ENCODE measurements around the gene MND1. TPM values are rescaled to one million over a fixed set of nuclear protein-coding genes. Genes with fewer than 3 reads are reported as not detected.

The MND1 gene
- total RNA-seq, 2 experiments from 2014 or later, result 0.42 TPM; not detected in 1

DNA sequence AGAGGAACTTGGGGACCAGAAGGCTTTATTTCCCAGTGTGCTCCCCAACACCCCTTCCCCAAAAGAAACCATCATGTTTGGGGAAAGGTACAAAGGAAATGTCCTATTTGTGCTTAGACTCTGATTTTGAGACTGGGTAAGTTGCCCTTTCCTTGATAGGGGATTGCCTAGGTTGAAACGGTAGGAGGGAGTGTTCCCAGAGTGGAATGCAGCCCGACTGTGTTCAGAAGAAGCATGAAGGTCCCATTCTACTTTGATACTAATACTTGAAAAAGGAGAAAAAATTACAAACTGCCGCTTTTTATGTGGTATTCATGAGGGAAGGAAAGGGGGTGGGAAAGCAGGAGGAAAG is 89.2 kb downstream of the MND1 start:
- peak overlapping the region; percentile 83 for H3K4me3 Mint-ChIP-seq
- peaks cover 73% of the 10 kb centered on the region for H3K4me1 Mint-ChIP-seq (ENCODE audit: low read depth)
- H3K27me3 Mint-ChIP-seq, result no peaks in the 10 kb centered on the region
- Histone ChIP-seq H3K4me1 (ENCODE audit: insufficient read depth, low read length) (peaks cover 40% of the 10 kb centered on the region), H3K4me3 (ENCODE audit: low read length) (peak overlapping the region; percentile 54), H3K36me3 (ENCODE audit: insufficient read depth, low read length) (no peaks in the 10 kb centered on the region), H3K27ac (ENCODE audit: low read depth in 1 of 2, low read length in 2 of 2) (peak overlapping the region; percentile 25 to 59), H3K27me3 (ENCODE audit: control insufficient read depth in 1 of 2, insufficient read depth in 2 of 2, low read length in 2 of 2) (no peaks in the 10 kb centered on the region), H3K9me3 (ENCODE audit: control insufficient read depth in 1 of 2, insufficient read depth in 1 of 2, low read length in 2 of 2) (no peaks in the 10 kb centered on the region)
- POLR2A ChIA-PET, result interaction anchor here (1.1 to 7.0 kb wide), 5 partner anchors 13 to 140 kb away, joined by 3 to 90 read pairs (median 6); partner anchors contain the start of gene TMEM131L
- no peaks in the 10 kb centered on the region for H3K36me3 Mint-ChIP-seq (ENCODE audit: low read depth)
- no peak for ATAC-seq (ENCODE audit: poor library complexity)
- intact Hi-C loops (cut with DNase I, micrococcal nuclease), result loop anchor here (1.0 to 10.0 kb wide), 4 partner anchors 57 to 321 kb away; partner anchors contain the start of gene MND1 (in 2 of the 2)
- TF ChIP-seq, protein P1, sequence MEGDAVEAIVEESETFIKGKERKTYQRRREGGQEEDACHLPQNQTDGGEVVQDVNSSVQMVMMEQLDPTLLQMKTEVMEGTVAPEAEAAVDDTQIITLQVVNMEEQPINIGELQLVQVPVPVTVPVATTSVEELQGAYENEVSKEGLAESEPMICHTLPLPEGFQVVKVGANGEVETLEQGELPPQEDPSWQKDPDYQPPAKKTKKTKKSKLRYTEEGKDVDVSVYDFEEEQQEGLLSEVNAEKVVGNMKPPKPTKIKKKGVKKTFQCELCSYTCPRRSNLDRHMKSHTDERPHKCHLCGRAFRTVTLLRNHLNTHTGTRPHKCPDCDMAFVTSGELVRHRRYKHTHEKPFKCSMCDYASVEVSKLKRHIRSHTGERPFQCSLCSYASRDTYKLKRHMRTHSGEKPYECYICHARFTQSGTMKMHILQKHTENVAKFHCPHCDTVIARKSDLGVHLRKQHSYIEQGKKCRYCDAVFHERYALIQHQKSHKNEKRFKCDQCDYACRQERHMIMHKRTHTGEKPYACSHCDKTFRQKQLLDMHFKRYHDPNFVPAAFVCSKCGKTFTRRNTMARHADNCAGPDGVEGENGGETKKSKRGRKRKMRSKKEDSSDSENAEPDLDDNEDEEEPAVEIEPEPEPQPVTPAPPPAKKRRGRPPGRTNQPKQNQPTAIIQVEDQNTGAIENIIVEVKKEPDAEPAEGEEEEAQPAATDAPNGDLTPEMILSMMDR (IDR thresholded peaks at IDR 0.05), result no peak
- H3K9me3 Mint-ChIP-seq, result no peaks in the 10 kb centered on the region
- DNase-seq, result no peak
- CTCF ChIA-PET, result interaction anchor here (1.1 to 3.8 kb wide), 14 partner anchors 14 to 655 kb away, joined by 3 to 33 read pairs (median 5); partner anchors contain the start of gene TMEM131L
- H3K27ac Mint-ChIP-seq, result peak overlapping the region; percentile 91

DNA sequence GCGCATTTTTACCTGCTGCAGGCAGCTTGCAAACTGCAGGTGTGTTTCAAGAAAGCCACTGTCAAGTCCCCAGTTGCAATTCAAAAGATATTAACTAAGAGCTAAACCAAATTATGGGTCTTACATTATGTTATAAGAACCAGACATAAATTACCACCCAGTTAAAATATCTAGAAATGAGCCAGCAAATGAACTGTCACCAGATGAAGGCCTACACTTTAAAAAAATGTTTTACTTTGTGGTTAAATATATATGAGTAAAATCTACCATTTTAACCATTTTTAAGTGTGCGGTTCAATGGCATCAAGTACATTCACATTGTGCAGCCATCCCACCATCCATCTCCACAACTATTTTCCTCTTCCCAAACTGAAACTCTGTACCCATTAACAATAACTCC is 89.7 kb downstream of the MND1 start:
- ChIA-PET CTCF (interaction anchor here (1.5 to 3.8 kb wide), 4 partner anchors 33 to 139 kb away, joined by 5 to 33 read pairs (median 20); partner anchors contain the start of gene TMEM131L), POLR2A (interaction anchor here (1.1 to 7.0 kb wide), 3 partner anchors 32 to 140 kb away, joined by 3 to 90 read pairs (median 30); partner anchors contain the start of gene TMEM131L)
- peak overlapping the region; percentile 83 for H3K4me3 Mint-ChIP-seq
- Histone ChIP-seq H3K4me3 (ENCODE audit: low read length) (no peak overlapping the region), H3K27me3 (ENCODE audit: control insufficient read depth in 1 of 2, insufficient read depth in 2 of 2, low read length in 2 of 2) (no peaks in the 10 kb centered on the region), H3K36me3 (ENCODE audit: insufficient read depth, low read length) (no peaks in the 10 kb centered on the region), H3K27ac (ENCODE audit: low read depth in 1 of 2, low read length in 2 of 2) (peak overlapping the region in 1 of 2 donors; percentile 59), H3K9me3 (ENCODE audit: control insufficient read depth in 1 of 2, insufficient read depth in 1 of 2, low read length in 2 of 2) (no peaks in the 10 kb centered on the region), H3K4me1 (ENCODE audit: insufficient read depth, low read length) (peaks cover 42% of the 10 kb centered on the region)
- peaks cover 73% of the 10 kb centered on the region for H3K4me1 Mint-ChIP-seq (ENCODE audit: low read depth)
- intact Hi-C loops (cut with DNase I, micrococcal nuclease), result loop anchor here in 1 of 2 experiments (10.0 kb wide), 1 partner anchor 321 kb away; no protein-coding TSS in a partner anchor
- TF ChIP-seq, protein P1 (IDR thresholded peaks at IDR 0.05), result no peak
- DNase-seq (no peak), ATAC-seq (ENCODE audit: poor library complexity) (no peak)
- no peaks in the 10 kb centered on the region for H3K9me3 Mint-ChIP-seq
- no peaks in the 10 kb centered on the region for H3K36me3 Mint-ChIP-seq (ENCODE audit: low read depth)
- peak overlapping the region; percentile 91 for H3K27ac Mint-ChIP-seq
- H3K27me3 Mint-ChIP-seq, result no peaks in the 10 kb centered on the region

DNA sequence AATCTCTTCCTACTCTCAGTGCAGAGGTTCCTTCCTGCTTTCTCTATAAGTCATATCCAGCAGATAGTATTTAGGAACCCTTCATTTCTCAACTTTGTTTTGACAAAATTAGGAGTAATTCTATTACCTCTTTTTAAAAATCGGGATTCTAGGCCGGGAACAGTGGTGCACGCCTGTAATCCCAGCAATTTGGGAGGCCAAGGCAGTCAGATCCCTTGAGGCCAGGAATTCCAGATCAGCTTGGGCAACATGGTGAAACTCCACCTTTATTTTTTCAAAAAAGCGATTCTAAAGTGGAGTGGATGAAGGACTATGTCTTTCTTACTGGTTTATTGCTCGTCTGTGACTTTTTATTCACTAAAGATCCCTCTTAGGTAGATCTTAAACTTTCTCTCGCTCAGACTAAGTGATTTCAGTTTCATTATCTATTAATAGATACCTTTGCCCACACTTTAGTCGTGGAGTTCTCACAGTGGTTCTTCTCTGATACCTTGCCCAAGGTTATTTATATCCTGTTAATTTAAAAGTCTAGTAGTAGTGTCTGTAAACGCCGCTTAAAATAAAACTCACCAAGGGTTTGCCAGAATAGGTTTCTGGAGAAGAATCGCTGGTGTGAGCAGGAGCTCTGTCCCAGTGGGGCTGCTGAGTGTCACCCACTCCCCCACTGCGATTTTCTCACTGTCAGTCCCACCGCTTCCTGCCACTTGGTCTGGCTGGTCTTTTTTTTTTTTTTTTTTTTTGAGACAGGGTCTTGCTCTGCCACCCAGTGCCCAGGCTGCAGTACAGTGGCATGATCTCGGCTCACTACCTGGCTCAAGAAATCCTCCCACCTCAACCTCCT is 94.6 kb downstream of the MND1 start:
- peak overlapping the region; percentile 75 for H3K4me3 Mint-ChIP-seq
- no peaks in the 10 kb centered on the region for H3K27me3 Mint-ChIP-seq
- H3K27ac Mint-ChIP-seq, result peak overlapping the region; percentile 89
- Histone ChIP-seq H3K4me3 (ENCODE audit: low read length) (peak overlapping the region; percentile 55), H3K27me3 (ENCODE audit: control insufficient read depth in 1 of 2, insufficient read depth in 2 of 2, low read length in 2 of 2) (no peaks in the 10 kb centered on the region), H3K4me1 (ENCODE audit: insufficient read depth, low read length) (peaks cover 23% of the 10 kb centered on the region), H3K27ac (ENCODE audit: low read depth in 1 of 2, low read length in 2 of 2) (peak overlapping the region; percentile 68 to 84), H3K9me3 (ENCODE audit: control insufficient read depth in 1 of 2, insufficient read depth in 1 of 2, low read length in 2 of 2) (no peaks in the 10 kb centered on the region), H3K36me3 (ENCODE audit: insufficient read depth, low read length) (no peaks in the 10 kb centered on the region)
- TF ChIP-seq, protein P1 (IDR thresholded peaks at IDR 0.05), result no peak
- ChIA-PET CTCF (interaction anchor here (0.6 to 1.4 kb wide), 5 partner anchors 13 to 1713 kb away, joined by 3 to 4 read pairs (median 3); no protein-coding TSS in a partner anchor), POLR2A (interaction anchor here (0.6 to 2.7 kb wide), 5 partner anchors 28 to 135 kb away, joined by 3 to 15 read pairs (median 3); partner anchors contain the start of gene TMEM131L)
- peaks cover 50% of the 10 kb centered on the region for H3K4me1 Mint-ChIP-seq (ENCODE audit: low read depth)
- intact Hi-C loops (cut with DNase I, micrococcal nuclease), result loop anchor here in 1 of 2 experiments (10.0 kb wide), 1 partner anchor 316 kb away; no protein-coding TSS in a partner anchor
- DNase-seq (peak in 10 of 14 experiments; percentile 15 to 84 (median 40)), ATAC-seq (ENCODE audit: poor library complexity) (peak; percentile 83)
- H3K9me3 Mint-ChIP-seq, result no peaks in the 10 kb centered on the region
- no peaks in the 10 kb centered on the region for H3K36me3 Mint-ChIP-seq (ENCODE audit: low read depth)

Data from CD4-positive, alpha-beta T cell (primary cell).